Measurements from ENCODE around the gene DMD.
"Not testable (repeated sequence)": the region's sequence is repeated elsewhere in the genome, so short reads cannot be mapped to it uniquely, and the experiment has no call there.

The DMD gene

GRCh38 chrX:31934842-31935370 is 1276.4 kb downstream of the DMD start:
- DNase-seq = no peak

GRCh38 chrX:31934015-31934414 is 1277.3 kb downstream of the DMD start:
- DNase-seq = no peak

DNA sequence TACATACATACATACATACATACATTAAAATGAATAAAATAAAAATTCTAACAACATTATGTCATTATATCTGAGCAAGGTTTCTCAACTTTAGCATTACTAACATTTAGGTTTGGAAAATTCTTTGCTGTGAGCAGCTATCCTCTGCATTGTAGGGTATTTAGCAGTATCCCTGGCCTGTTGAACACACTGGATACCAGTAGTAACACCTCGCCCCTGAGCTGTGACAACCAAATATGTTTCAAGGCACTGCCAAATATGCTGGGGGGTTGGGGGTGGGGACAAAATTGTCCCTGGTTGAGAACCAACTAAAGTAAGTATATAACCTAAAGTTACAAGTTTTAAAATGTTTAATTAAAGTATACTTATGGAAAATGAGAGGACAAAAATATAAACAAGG is 1278.6 kb downstream of the DMD start:
- no peak for DNase-seq

GRCh38 chrX:31932320-31932719 is 1279.0 kb downstream of the DMD start:
- DNase-seq = not testable (repeated sequence)

GRCh38 chrX:31931225-31931624 is 1280.1 kb downstream of the DMD start:
- no peak for DNase-seq

- DNase-seq = no peak
Measured at GRCh38 chrX:31929366-31929765, 1282.0 kb downstream of the DMD start.

GRCh38 chrX:31921236-31921635 is 1290.1 kb downstream of the DMD start:
- DNase-seq = no peak

DNA sequence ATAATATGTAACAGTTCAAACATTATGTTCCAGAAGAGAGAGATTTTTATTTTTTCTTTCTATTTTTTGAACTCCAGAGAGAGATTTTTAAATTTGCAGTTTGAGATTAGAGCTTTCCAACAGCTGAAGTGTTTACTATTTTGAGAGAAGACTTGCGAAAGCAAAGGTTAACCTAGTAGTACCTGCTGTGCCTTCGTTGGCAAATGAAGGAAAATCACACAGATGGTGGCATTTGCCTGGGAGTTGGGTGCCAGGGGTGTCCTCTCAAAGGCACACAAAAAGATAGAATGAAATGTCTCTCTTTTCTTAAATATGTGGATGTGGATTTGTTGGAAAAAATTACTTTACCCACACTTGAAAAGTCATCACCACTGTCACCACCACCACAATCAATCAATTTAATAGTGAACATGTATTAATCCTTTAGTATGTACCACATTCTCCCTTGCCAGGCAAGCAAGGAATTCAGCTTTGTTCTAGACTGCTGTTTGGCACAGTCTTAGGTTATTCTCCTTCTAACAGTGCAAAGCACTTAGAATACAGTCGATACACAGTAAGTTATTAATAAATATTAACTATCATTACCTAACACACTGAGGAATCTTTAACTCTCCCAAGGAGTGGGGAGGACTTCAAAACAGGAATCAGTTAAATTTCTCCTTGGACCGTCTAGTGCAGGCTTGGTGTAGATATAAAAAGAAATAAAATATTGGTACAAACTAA is 1301.3 kb downstream of the DMD start:
- no peak for DNase-seq

GRCh38 chrX:31894152-31894551 is 1317.2 kb downstream of the DMD start:
- peak; percentile 83 for DNase-seq

DNA sequence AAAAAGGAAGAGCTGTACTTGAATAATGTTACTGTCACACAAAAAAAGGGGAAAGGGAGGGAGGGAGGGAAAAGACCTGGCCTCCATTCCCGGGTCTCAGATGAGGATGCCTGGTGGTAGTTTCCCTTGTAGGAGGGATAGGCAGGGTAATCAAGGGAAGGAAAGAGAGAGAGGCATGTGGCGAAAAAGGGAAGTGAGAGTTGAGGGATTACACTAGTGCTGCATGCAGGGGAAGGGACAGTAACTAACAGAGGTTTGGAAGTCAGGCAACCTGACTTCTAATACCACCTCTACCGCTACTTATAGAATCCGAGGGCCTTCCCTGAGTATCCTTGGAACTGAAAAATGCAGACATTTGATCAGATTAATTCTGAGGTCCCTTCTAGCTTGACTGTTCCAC is 1317.8 kb downstream of the DMD start:
- no peak for DNase-seq

DNA sequence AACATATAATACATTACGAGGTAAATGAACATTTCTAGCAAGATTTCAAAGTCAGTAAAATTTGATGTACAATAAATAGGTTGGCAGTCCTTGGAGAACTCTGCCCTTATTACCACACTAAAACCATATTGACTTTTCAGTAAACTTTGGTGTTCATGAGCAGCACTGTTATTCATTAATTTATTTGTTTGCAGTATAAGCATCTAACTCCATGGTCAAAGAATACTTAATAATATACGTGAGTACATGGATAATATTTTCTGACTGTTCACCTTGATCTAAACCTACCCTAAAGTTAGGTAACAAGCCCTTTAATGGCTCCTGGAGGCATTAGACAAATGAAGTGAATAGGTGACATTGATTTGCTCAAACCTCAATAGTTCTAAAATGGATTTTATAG is 1322.3 kb downstream of the DMD start:
- DNase-seq = no peak

GRCh38 chrX:31884535-31884934 is 1326.8 kb downstream of the DMD start:
- no peak for DNase-seq

GRCh38 chrX:31872007-31872406 is 1339.3 kb downstream of the DMD start:
- DNase-seq = no peak

GRCh38 chrX:31870267-31870666 is 1341.1 kb downstream of the DMD start:
- no peak for DNase-seq

- no peak for DNase-seq
Measured at GRCh38 chrX:31860686-31861085, 1350.7 kb downstream of the DMD start.

DNA sequence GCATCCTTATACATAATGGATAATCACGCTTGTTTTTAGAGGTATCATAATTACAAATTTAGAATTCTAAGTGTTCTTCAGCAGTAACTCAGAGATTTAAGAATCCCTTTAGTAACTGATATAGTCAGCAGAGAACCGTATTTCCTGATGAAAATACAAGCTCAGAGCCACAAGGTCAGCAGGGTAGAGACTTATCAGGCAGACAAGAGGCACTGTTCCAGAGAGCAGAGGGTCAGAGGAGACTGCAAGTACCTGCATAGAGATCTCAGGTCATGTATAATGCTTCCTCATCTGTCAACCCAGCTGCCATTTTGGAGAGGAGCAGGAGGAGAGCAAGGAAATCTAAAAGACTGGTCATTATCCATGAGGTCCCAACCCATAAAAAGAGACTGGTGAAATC is 1352.4 kb downstream of the DMD start:
- DNase-seq = no peak

DNA sequence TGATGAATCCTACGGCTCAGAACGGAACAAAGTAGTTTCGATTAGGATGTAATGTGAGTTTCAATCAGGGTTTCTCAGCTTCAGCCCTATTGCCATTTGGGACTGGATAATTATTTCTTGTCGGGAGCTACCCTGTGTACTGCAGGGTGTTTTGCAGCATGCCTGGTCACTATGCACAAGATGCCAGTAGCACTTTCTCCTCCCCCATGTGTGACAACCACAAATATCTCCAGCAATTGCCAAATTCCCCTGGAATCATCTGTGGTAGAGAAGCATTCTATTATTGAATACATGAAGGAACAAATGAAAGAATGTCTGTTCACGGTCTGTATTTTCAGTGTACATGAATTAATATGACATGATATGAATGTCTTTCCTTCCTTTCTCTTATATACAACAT is 1356.6 kb downstream of the DMD start:
- no peak for DNase-seq

- no peak for DNase-seq
Measured at GRCh38 chrX:31851761-31852160, 1359.6 kb downstream of the DMD start.

DNA sequence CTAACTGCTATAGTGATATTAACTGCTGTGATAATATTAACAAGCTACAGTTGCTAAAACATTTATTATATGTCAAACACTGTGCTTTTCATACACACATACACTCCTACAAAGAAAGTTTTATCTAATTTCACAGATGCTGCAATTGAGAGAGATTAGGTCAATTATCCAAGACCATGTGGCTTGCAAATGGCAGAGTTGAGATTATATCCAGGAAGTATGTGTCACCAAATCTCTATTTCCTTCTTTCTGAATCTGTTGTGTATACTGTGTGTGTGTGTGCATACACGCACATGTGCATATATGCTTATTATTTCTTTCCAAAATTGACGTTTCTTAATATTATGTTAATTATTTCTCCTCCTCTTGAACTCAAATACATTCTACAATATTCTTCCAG is 1363.6 kb downstream of the DMD start:
- DNase-seq = no peak

- DNase-seq = no peak
Measured at GRCh38 chrX:31845003-31845402, 1366.3 kb downstream of the DMD start.

DNA sequence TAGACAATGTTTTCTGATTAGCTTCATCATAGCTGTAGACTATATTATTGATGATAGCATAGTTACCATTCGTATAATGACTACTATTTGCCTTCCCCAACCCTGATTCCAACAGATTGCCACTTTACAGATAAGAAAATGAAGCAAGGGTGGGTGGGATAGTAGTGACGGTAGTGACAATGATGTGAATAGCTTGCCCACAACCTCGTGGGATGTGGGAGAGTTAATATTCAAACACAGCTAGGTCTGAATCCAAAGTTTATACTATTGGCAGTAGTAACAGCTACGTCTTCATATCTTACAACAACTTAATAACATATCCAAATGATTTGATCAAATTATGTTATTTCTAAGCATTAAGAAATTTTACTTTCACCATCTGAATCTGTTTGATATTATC is 1372.7 kb downstream of the DMD start:
- no peak for DNase-seq

- no peak for DNase-seq
Measured at GRCh38 chrX:31837445-31838049, 1373.8 kb downstream of the DMD start.

GRCh38 chrX:31836479-31836878 is 1374.9 kb downstream of the DMD start:
- no peak for DNase-seq

DNA sequence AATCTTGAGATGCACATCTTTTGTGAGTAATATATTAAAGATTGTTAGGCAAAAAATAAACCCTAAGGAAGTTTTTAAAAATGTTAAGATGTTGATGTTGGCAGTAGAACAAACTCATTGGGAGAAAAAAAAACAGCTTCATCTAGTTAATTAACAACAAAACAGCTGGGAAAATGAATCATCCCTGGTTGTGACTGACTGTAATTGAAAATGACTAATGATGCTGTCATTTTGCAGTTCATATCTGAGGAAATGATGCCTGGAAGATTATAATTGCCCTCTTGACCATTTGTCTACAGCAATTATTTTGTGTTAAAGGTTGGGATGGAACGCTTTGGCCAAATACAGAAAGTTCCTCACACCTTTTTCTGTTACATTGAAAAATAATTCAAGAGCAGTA is 1379.1 kb downstream of the DMD start:
- no peak for DNase-seq
